ENCODE data around the gene AAGAB. TPM values are rescaled to one million over a fixed set of nuclear protein-coding genes. Genes with fewer than 3 reads are reported as not detected.
A peak's percentile ranks its signal among the peaks of the same experiment; 100 is the strongest.

AAGAB gene
- total RNA-seq, 1 donor from 2014 or later: 68.0 TPM

GRCh38 chr15:67161881-67162280 is 92.6 kb downstream of the AAGAB start:
- Histone ChIP-seq H3K27me3 (no peaks in the 10 kb centered on the region), H3K79me2 (ENCODE audit: low read depth) (peaks cover 11% of the 10 kb centered on the region), H3K27ac (no peak overlapping the region), H2AFZ (replicated peaks) (no peak overlapping the region), H3K4me1 (peaks cover 18% of the 10 kb centered on the region), H3F3A (ENCODE audit: low read depth) (peaks cover 8% of the 10 kb centered on the region), H3K9ac (no peak overlapping the region), H3K4me3 (no peak overlapping the region), H3K9me3 (ENCODE audit: low read depth) (no peaks in the 10 kb centered on the region), H4K20me1 (ENCODE audit: low read depth) (peaks cover 30% of the 10 kb centered on the region), H3K4me2 (no peak overlapping the region), H3K36me3 (no peaks in the 10 kb centered on the region)
- DNase-seq (ENCODE audit: low spot score): no peak
- Mint-ChIP-seq H3K4me3 (no peak overlapping the region), H3K27ac (no peak overlapping the region), H3K27me3 (ENCODE audit: insufficient read depth, low read depth) (peaks cover 7% of the 10 kb centered on the region), H3K36me3 (peaks cover 12% of the 10 kb centered on the region), H3K4me1 (peaks cover 48% of the 10 kb centered on the region), H3K9me3 (no peaks in the 10 kb centered on the region)
- TF ChIP-seq EZH2phosphoT487 (IDR thresholded peaks at IDR 0.05) (no peak), EZH2 (IDR thresholded peaks at IDR 0.05) (no peak), CTCF (IDR thresholded peaks at IDR 0.05) (no peak)

GRCh38 chr15:67161412-67161811 is 93.0 kb downstream of the AAGAB start:
- H3K9me3 ChIP-seq (ENCODE audit: low read depth): no peaks in the 10 kb centered on the region
- H3K9ac ChIP-seq: no peak overlapping the region
- H3K27ac ChIP-seq: no peak overlapping the region
- peaks cover 11% of the 10 kb centered on the region for H3K36me3 Mint-ChIP-seq
- no peak for TF ChIP-seq EZH2phosphoT487 (IDR thresholded peaks at IDR 0.05)
- TF ChIP-seq CTCF (IDR thresholded peaks at IDR 0.05): no peak
- TF ChIP-seq EZH2 (IDR thresholded peaks at IDR 0.05): no peak
- no peaks in the 10 kb centered on the region for H3K36me3 ChIP-seq
- peaks cover 7% of the 10 kb centered on the region for H3K27me3 Mint-ChIP-seq (ENCODE audit: insufficient read depth, low read depth)
- H3K4me2 ChIP-seq: no peak overlapping the region
- peaks cover 44% of the 10 kb centered on the region for H3K4me1 Mint-ChIP-seq
- peaks cover 26% of the 10 kb centered on the region for H4K20me1 ChIP-seq (ENCODE audit: low read depth)
- no peak overlapping the region for H2AFZ ChIP-seq (replicated peaks)
- no peak overlapping the region for H3K4me3 Mint-ChIP-seq
- no peak overlapping the region for H3K27ac Mint-ChIP-seq
- no peak for DNase-seq (ENCODE audit: low spot score)
- H3K27me3 ChIP-seq: no peaks in the 10 kb centered on the region
- no peak overlapping the region for H3K4me3 ChIP-seq
- peaks cover 18% of the 10 kb centered on the region for H3K4me1 ChIP-seq
- peaks cover 11% of the 10 kb centered on the region for H3K79me2 ChIP-seq (ENCODE audit: low read depth)
- peaks cover 8% of the 10 kb centered on the region for H3F3A ChIP-seq (ENCODE audit: low read depth)
- no peaks in the 10 kb centered on the region for H3K9me3 Mint-ChIP-seq

- no peaks in the 10 kb centered on the region for H3K36me3 ChIP-seq
- peaks cover 11% of the 10 kb centered on the region for H3K79me2 ChIP-seq (ENCODE audit: low read depth)
- no peak overlapping the region for H2AFZ ChIP-seq (replicated peaks)
- Mint-ChIP-seq H3K4me1 (peaks cover 18% of the 10 kb centered on the region), H3K4me3 (no peak overlapping the region), H3K36me3 (peaks cover 21% of the 10 kb centered on the region), H3K27me3 (ENCODE audit: insufficient read depth, low read depth) (peaks cover 2% of the 10 kb centered on the region), H3K27ac (peak overlapping the region; percentile 6), H3K9me3 (no peaks in the 10 kb centered on the region)
- no peaks in the 10 kb centered on the region for H3K27me3 ChIP-seq
- DNase-seq (ENCODE audit: low spot score): no peak
- H3K4me3 ChIP-seq: no peak overlapping the region
- no peaks in the 10 kb centered on the region for H3K9me3 ChIP-seq (ENCODE audit: low read depth)
- no peak overlapping the region for H3K27ac ChIP-seq
- no peak overlapping the region for H3K9ac ChIP-seq
- H3K4me1 ChIP-seq: peaks cover 4% of the 10 kb centered on the region
- no peaks in the 10 kb centered on the region for H3F3A ChIP-seq (ENCODE audit: low read depth)
- peaks cover 4% of the 10 kb centered on the region for H4K20me1 ChIP-seq (ENCODE audit: low read depth)
- no peak overlapping the region for H3K4me2 ChIP-seq
- TF ChIP-seq EZH2phosphoT487 (IDR thresholded peaks at IDR 0.05): no peak
- TF ChIP-seq CTCF (IDR thresholded peaks at IDR 0.05): no peak
- no peak for TF ChIP-seq EZH2 (IDR thresholded peaks at IDR 0.05)
Observed at GRCh38 chr15:67158367-67158766, 96.1 kb downstream of the AAGAB start.
